Umbilical cord (tissue), 2 donors: ENCODE data around the gene PRPS1L1. TPM values are rescaled to one million over a fixed set of nuclear protein-coding genes. Genes with fewer than 3 reads are reported as not detected.

ENCODE experiments used
- DNase-seq: peaks from one replicate; pipeline ENCODE4 v3.0.0-alpha.2; 2015; ENCODE audit warnings: low spot score
- total RNA-seq: library from RNA; depleted of rRNA; stranded (reverse); fragments of >200 nt; gene quantifications from one replicate; pipeline ENCODE4 v1.2.3, GENCODE V29; 2014; ENCODE audit warnings: low replicate concordance; ENCODE audit not compliant: insufficient read depth

Gene PRPS1L1
- 3.9 TPM for total RNA-seq

GRCh38 chr7:18027628-18028027 lies at the start of gene PRPS1L1:
Gene PRPS1L1, minus strand, starts transcription at chr7:18027846.
- no peak for DNase-seq

DNA sequence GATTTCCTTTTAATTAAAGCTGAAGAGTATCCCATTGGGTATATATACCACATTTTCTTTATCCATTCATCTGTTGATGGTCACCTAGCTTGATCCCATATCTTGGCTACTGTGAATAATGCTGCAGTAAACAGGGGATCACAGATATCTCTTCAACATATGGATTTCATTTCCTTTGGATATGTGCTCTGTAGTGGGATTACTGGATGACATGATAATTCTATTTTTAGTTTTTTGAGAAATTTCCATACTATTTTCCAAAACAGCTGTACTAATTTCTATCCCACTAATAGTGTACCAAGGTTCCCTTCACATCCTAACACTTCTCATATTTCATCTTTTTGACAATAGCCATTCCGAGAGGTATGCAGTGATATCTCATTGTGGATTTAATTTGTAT lies 48.8 kb upstream of the PRPS1L1 start:
- no peak for DNase-seq

GRCh38 chr7:18068745-18069144 lies 41.1 kb upstream of the PRPS1L1 start:
- DNase-seq: no peak

- DNase-seq: no peak
Measured at GRCh38 chr7:18064242-18064838, 36.7 kb upstream of the PRPS1L1 start.

GRCh38 chr7:18063149-18063901 lies 35.7 kb upstream of the PRPS1L1 start:
- no peak for DNase-seq

DNA sequence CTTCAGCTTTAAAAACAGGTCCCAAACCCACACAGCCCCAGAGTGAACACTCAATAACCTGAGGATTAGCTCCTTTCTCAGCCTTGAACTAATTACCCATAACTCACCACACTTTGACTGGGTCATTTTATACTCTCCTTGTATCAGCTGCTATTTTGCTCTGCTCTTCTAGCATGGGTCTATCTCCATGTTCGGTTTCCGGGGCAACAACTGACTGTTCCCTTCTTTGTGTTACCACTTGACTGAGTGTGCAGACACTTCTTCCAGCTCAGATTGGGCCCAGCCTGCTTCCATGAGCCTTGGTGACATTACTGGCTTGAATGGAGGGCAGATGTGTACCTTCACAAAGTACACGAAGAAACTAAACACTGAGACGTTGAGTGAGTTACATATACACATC lies 31.5 kb upstream of the PRPS1L1 start:
- DNase-seq: no peak

DNA sequence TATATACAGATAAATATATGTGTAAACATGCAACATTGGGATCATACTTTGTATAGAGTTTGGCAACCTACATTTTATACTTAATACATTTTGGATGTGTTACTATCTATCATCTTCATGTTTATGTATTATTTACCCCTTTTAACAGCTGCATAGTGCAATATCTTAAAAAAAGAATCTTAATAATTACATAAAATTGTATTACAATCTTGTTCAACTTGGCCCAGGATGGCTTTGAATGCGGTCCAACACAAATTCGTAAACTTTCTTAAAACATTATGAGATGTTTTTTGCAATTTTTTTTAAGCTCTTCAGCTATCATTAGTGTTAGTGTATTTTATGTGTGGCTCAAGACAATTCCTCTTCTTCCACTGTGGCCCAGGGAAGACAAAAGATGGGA lies 26.3 kb upstream of the PRPS1L1 start:
- no peak for DNase-seq

DNA sequence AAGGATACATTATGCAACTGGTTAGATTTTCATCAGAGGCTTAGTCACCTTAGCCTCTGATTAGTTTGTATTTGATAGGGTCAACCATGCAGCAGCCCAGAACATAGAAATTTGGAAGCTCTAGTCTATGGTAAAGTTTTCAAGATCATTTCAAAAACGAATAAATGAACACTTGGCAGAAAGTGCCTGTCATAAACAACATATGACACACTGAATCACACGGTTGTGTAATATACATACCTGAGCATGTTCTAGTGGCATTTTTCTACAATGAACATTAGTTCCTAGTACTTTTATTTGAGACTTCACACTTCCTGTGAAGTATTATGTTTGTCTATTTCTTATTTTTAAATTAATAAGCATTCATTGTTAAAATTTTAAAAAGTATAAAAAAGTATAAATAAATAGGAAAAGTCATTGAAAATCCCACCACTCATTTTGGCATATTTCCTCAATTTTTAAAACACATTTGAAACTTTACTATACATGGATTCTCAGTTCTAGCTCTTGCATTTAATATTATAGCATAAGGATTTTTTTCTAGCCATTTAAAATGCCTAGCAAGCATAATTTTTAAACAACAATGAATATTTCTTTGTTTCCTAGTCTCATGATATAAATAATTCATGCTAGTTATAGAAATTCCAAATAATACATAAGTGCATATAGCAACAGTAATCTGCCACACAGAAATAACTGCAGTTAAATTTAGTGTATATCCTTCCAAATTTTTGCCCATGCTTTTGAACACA lies 25.7 kb upstream of the PRPS1L1 start:
- no peak for DNase-seq

DNA sequence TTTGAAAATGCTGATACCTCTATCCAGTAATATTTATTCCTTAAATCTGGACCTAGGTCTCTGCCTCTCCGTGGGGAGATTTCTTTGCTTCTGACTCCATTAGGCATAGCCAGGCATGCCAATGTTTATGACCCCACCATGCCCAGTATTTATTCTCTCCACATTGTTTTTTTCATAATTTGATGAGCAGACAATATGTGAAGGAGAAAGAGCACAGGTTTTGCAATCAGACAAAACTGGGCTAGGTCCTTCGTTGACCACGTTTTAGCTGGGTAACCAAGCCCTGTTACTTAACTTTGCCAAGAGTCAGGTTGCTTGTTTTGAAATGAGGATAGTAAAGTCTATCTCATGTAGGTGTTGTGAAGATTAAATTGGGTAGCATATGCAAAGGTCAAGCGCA lies 21.6 kb upstream of the PRPS1L1 start:
- no peak for DNase-seq

- no peak for DNase-seq
Measured at GRCh38 chr7:18046601-18047000, 19.0 kb upstream of the PRPS1L1 start.

DNA sequence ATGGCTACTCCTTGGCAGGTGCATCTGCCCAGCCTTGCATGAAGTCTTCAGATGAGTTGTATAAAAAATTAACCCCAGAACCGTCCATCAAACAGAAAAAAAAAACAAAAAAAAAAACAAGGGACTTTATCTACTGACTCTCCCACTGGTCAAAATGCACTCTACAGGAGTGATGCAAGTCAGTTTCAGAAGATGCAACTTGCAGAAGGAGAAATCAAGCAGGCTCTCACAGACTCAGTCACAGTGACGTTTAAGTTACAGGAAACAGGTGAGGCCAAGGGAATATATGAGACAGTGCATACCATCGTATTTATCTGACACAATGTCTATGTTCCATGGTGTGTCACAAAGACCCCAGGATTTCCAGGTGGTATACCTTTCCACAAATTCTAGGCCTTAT lies 17.5 kb upstream of the PRPS1L1 start:
- no peak for DNase-seq

- no peak for DNase-seq
Measured at GRCh38 chr7:18041191-18041590, 13.5 kb upstream of the PRPS1L1 start.

DNA sequence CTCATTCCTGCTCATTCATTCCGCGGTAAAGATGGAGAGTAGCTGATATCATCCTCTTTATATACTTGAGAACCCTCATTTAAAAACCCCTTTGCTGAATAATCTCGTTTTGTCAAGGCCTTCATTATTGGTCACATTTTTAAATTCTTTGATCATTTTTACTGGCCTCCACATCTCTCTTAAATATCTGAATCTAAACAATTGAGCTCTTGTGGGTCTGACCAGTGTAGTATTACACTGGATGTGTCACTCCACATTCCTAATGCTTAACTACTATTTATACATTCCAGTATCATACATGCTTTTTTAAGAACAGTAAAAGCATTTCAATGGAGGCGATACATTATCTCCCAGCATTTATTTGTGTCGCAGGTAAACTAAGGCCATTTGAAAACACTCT lies 12.6 kb upstream of the PRPS1L1 start:
- DNase-seq: no peak

GRCh38 chr7:18038382-18038781 lies 10.7 kb upstream of the PRPS1L1 start:
- DNase-seq: no peak

- no peak for DNase-seq
Measured at GRCh38 chr7:18037609-18038008, 10.0 kb upstream of the PRPS1L1 start.

DNA sequence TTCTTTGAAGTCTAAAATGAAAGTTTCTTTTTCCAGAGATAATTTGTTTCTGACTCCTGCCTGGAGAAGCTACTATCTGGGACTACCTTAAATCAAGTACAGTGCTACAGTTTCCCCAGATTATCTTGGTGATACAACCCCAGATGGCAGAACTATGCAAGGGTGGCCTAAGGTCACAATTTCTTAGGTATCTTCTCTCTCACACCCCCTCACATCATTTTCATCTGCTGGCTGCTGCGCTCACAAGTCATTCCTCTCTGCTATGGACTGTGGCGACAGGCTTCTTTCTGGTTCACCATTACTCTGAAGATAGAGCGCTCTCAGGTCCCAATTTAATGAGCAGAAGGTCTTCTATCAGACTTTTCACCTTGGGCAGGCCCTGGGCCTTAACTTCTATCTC lies 9.1 kb upstream of the PRPS1L1 start:
- no peak for DNase-seq

DNA sequence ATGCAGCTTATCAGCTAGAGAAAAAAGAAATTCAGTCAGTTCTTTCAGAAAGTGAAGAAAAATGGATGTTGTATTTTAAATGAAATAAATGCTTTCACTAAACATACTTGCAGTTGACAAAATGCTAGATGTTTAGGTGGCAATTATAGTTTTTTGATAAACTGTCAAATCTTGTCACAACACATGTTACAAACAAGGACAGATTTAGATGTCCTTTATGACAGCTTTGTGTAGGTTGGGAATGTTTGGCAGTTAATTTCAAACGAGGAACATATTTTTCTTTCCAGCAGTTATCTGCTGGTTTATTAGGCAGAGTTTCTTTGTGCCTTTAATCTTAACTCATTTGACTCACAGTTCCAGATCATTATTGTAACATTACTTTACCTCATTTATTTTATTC lies 3.1 kb upstream of the PRPS1L1 start:
- DNase-seq: no peak

DNA sequence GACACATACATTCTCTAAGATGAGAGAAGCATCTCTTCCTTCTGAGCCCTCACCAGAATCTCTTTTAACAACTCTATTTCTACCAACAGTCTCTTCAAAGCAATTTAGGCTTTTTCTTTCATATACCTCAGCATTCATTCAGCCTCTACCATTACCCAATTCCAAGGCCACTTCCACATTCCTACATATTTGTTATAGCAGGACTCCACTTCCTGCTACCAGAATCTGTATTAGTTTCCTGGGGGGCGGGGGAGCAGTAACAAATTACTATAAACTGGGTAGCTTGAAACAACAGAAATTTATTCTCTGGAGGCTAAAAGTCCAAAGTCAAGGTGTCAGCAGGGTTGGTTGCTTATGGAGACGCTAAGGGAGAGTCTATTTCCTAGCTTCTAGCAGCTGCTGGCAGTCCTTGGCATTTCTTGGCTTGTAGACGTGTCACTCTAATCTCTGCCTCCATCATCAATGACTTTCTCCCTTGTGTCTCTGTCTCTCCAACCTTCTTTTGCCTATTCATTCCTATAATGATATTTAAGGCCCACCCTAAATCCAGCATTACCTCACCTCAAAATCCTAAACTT lies 7.4 kb downstream of the PRPS1L1 start:
- DNase-seq: no peak

DNA sequence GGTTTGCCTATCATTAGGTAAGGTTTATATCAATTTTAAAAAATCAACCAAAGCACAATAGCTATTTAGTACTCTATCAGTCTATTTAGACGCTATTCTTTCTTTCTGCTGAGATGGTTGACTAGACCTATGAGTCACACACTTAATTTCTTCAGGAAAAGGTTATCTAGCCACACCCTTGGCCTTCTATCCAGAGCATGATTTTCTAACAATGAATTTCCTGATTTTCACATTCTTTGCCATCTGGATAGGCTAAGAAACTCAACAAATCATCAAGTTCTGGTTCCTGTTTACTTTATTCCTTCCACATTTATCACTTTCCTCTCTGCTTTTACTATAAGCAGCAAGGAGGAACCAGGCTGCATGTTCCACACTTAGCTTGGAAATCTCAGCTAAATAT lies 8.1 kb downstream of the PRPS1L1 start:
- peak; percentile 57 for DNase-seq

DNA sequence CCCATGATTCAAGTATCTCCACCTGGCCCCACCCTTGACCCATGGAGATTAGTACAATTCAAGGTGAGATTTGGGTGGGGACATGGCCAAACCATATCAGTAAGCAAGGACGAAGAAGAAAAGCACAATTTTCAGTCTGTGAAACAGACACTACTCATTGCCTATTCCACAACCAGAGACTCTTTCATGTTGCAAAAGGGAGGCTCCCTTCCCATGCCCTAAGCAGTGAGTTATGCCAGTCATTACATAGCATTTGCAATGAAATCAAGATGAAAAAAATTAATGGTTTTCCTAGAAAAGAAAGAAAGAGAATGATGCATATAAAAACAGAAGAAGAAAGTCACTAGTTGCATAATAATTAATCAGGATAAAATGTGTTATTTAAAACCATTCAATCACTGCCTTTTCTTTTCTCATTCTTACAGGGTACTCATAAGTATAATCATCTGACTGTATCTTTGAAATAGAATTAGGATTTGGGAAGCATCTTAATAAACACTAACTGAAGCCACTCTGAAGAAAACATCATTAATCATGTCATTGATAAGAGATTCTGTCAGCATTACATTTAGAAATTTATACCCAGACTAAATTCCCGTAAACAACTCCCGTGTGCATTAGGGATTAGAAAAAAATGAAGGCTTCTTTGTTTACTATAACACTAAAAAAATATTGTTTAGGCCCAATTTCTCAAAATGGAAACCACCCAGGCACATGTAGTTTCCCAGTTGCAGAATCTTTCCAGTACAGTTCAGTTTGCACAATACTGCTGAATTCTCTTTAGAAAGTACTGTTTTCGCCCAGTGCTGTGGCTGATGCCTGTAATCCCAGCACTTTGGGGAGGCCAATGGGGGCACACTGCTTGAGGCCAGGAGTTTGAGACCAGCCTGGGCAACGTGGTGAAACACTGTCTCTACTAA lies 9.1 kb downstream of the PRPS1L1 start:
- DNase-seq: no peak
